NCI-H1694 treated with DMSO at 0.1 percent for 48 hours (cell line): Measurements from ENCODE around the gene PLXNC1.

ENCODE experiments used
- DNase-seq: peaks from one replicate; lab custom pipeline; 2025; lab: John Stamatoyannopoulos, UW

Gene PLXNC1

GRCh38 chr12:94180558-94181296, 32.4 kb downstream of the PLXNC1 start:
- no peak for DNase-seq

GRCh38 chr12:94182986-94183707, 34.8 kb downstream of the PLXNC1 start:
- no peak for DNase-seq

- no peak for DNase-seq
These were observed 35.5 kb downstream of the PLXNC1 start for GRCh38 chr12:94183708-94184379.

- no peak for DNase-seq
These were observed 36.8 kb downstream of the PLXNC1 start for GRCh38 chr12:94184995-94185719.

GRCh38 chr12:94185801-94186200, 37.4 kb downstream of the PLXNC1 start:
- DNase-seq: no peak

- DNase-seq: no peak
These were observed 38.2 kb downstream of the PLXNC1 start for GRCh38 chr12:94186278-94187241.

- no peak for DNase-seq
These were observed 39.0 kb downstream of the PLXNC1 start for GRCh38 chr12:94187361-94187760.

GRCh38 chr12:94190623-94191022, 42.2 kb downstream of the PLXNC1 start:
- DNase-seq: no peak

- DNase-seq: no peak
These were observed 42.6 kb downstream of the PLXNC1 start for GRCh38 chr12:94191023-94191422.

GRCh38 chr12:94191811-94192210, 43.4 kb downstream of the PLXNC1 start:
- no peak for DNase-seq

- DNase-seq: no peak
These were observed 44.1 kb downstream of the PLXNC1 start for GRCh38 chr12:94192506-94192905.

- DNase-seq: no peak
These were observed 44.8 kb downstream of the PLXNC1 start for GRCh38 chr12:94193168-94193567.

GRCh38 chr12:94195483-94195882, 47.1 kb downstream of the PLXNC1 start:
- DNase-seq: no peak

- no peak for DNase-seq
These were observed 50.1 kb downstream of the PLXNC1 start for GRCh38 chr12:94198469-94198868.

GRCh38 chr12:94198872-94199271, 50.5 kb downstream of the PLXNC1 start:
- DNase-seq: no peak

- DNase-seq: no peak
These were observed 51.7 kb downstream of the PLXNC1 start for GRCh38 chr12:94200069-94200468.

GRCh38 chr12:94200695-94201094, 52.3 kb downstream of the PLXNC1 start:
- DNase-seq: no peak

GRCh38 chr12:94202245-94203180, 54.1 kb downstream of the PLXNC1 start:
- DNase-seq: no peak

GRCh38 chr12:94203181-94203546, 54.8 kb downstream of the PLXNC1 start:
- no peak for DNase-seq

- no peak for DNase-seq
These were observed 55.4 kb downstream of the PLXNC1 start for GRCh38 chr12:94203796-94204195.
